NT2/D1 (cell line): ENCODE results near the gene SERPINE2.
"Not testable (repeated sequence)": the region's sequence is repeated elsewhere in the genome, so short reads cannot be mapped to it uniquely, and the experiment has no call there.

ENCODE experiments used
- DNase-seq: peaks from one replicate; pipeline ENCODE4 v3.0.0-alpha.2; 2011; ENCODE audit warnings: low read depth, low spot score
- H3K27me3 ChIP-seq: 2 replicates; pipeline ENCODE4 v1.6.0; 2011; ENCODE audit warnings: mild to moderate bottlenecking; ENCODE audit not compliant: insufficient read length, insufficient read depth
- H3K36me3 ChIP-seq: 2 replicates; pipeline ENCODE4 v1.6.1; 2011; ENCODE audit warnings: mild to moderate bottlenecking, low read length, mixed read lengths; ENCODE audit not compliant: insufficient read depth, insufficient read length
- H3K4me1 ChIP-seq: 2 replicates; pipeline ENCODE4 v1.5.1; 2011; ENCODE audit not compliant: insufficient read depth, insufficient read length
- H3K4me3 ChIP-seq: 2 replicates; pipeline ENCODE4 v1.5.1; 2011; ENCODE audit warnings: low read depth; ENCODE audit not compliant: insufficient read length
- H3K9ac ChIP-seq: 2 replicates; pipeline ENCODE4 v1.6.0; 2011; ENCODE audit warnings: low read depth; ENCODE audit not compliant: insufficient read length
- H3K9me3 ChIP-seq: 2 replicates; pipeline ENCODE4 v1.5.1; 2011; ENCODE audit warnings: mild to moderate bottlenecking, low read length; ENCODE audit not compliant: insufficient read depth
- SUZ12 ChIP-seq: IDR thresholded peaks from 2 replicates; pipeline ENCODE4 v1.6.1; 2011; ENCODE audit not compliant: insufficient read length, insufficient read depth; ENCODE audit errors: extremely low read depth
- YY1 ChIP-seq: IDR thresholded peaks from 2 replicates; pipeline ENCODE4 v1.6.1; 2011; ENCODE audit not compliant: insufficient read length, insufficient read depth
- ZNF274 ChIP-seq: IDR thresholded peaks from 2 replicates; pipeline ENCODE4 v1.6.1; 2011; ENCODE audit warnings: mild to moderate bottlenecking, low read depth, low read length

The SERPINE2 gene

GRCh38 chr2:224011837-224012236 is 27.2 kb downstream of the SERPINE2 start:
- no peak for TF ChIP-seq YY1
- TF ChIP-seq SUZ12: no peak
- no peak for TF ChIP-seq ZNF274
- no peaks in the 10 kb centered on the region for H3K4me1 ChIP-seq

GRCh38 chr2:224009605-224010315 is 29.3 kb downstream of the SERPINE2 start:
- no peaks in the 10 kb centered on the region for H3K9me3 ChIP-seq
- no peak overlapping the region for H3K9ac ChIP-seq
- no peaks in the 10 kb centered on the region for H3K4me1 ChIP-seq
- no peak overlapping the region for H3K4me3 ChIP-seq
- H3K27me3 ChIP-seq: no peaks in the 10 kb centered on the region
- H3K36me3 ChIP-seq: peaks cover 6% of the 10 kb centered on the region
- no peak for DNase-seq
- TF ChIP-seq SUZ12 (no peak), ZNF274 (no peak), YY1 (no peak)

More at GRCh38 chr2:224011837-224012236, 27.2 kb downstream of the SERPINE2 start:
- H3K9me3 ChIP-seq: no peaks in the 10 kb centered on the region
- no peak overlapping the region for H3K4me3 ChIP-seq
- H3K9ac ChIP-seq: no peak overlapping the region
- no peak for DNase-seq
- H3K36me3 ChIP-seq: peaks cover 8% of the 10 kb centered on the region
- H3K27me3 ChIP-seq: no peaks in the 10 kb centered on the region

DNA sequence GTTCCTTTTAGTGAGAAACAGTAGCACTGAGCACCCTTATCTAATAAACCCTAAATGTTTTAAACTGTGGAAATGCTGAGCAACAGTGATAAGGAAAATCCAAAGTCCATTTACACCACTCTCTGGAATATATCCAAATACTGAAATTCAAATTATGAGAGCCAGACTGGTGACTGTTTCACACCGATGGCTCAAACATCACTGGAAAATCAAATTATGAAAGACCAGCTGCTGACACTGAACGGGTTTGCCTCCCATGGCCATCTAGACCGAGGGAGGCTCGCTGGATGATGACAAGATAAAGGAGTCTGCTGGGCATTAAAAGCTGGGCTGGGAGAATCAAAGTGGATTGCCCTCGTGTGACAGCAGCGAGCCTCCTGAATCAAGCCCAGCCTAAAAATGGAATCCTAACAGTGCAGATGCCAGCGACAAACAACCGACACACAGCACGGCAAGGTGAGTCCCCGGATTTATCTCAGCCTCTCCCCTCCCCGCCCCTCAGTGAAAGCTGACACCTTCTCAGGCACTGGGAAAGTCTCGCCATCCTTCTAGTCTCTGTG is 30.3 kb downstream of the SERPINE2 start:
- Histone ChIP-seq H3K4me3 (no peak overlapping the region), H3K27me3 (no peaks in the 10 kb centered on the region), H3K9ac (no peak overlapping the region), H3K9me3 (no peaks in the 10 kb centered on the region), H3K36me3 (peaks cover 6% of the 10 kb centered on the region), H3K4me1 (no peaks in the 10 kb centered on the region)
- no peak for DNase-seq
- no peak for TF ChIP-seq YY1
- no peak for TF ChIP-seq ZNF274
- TF ChIP-seq SUZ12: no peak

GRCh38 chr2:224004105-224004695 is 34.9 kb downstream of the SERPINE2 start:
- no peak for DNase-seq
- Histone ChIP-seq H3K27me3 (no peaks in the 10 kb centered on the region), H3K9me3 (0 out of 2 replicates have a peak, but pooled peaks cover 7% of the 10 kb centered on the region), H3K4me3 (no peak overlapping the region), H3K36me3 (peaks cover 29% of the 10 kb centered on the region), H3K9ac (no peak overlapping the region), H3K4me1 (no peaks in the 10 kb centered on the region)
- no peak for TF ChIP-seq ZNF274
- TF ChIP-seq YY1: no peak
- no peak for TF ChIP-seq SUZ12

GRCh38 chr2:224000662-224001061 is 38.4 kb downstream of the SERPINE2 start:
- not testable (repeated sequence) for H3K4me3 ChIP-seq, H3K9me3 ChIP-seq, H3K9ac ChIP-seq, DNase-seq, H3K4me1 ChIP-seq, H3K27me3 ChIP-seq
- H3K36me3 ChIP-seq: peaks cover 52% of the 10 kb centered on the region

- H3K4me3 ChIP-seq: no peak overlapping the region
- peaks cover 59% of the 10 kb centered on the region for H3K36me3 ChIP-seq
- H3K27me3 ChIP-seq: no peaks in the 10 kb centered on the region
- DNase-seq: no peak
- 0 out of 2 replicates have a peak, but pooled peaks cover 7% of the 10 kb centered on the region for H3K9me3 ChIP-seq
- H3K9ac ChIP-seq: no peak overlapping the region
- TF ChIP-seq YY1 (no peak), SUZ12 (no peak), ZNF274 (no peak)
- H3K4me1 ChIP-seq: no peaks in the 10 kb centered on the region
Observed at GRCh38 chr2:223999862-224000261, 39.2 kb downstream of the SERPINE2 start.

GRCh38 chr2:223998948-223999347 is 40.1 kb downstream of the SERPINE2 start:
- Histone ChIP-seq H3K4me3 (no peak overlapping the region), H3K27me3 (no peaks in the 10 kb centered on the region), H3K4me1 (no peaks in the 10 kb centered on the region), H3K9ac (no peak overlapping the region), H3K9me3 (0 out of 2 replicates have a peak, but pooled peaks cover 7% of the 10 kb centered on the region), H3K36me3 (peaks cover 66% of the 10 kb centered on the region)
- no peak for DNase-seq
- TF ChIP-seq YY1: no peak
- TF ChIP-seq ZNF274: no peak
- no peak for TF ChIP-seq SUZ12
